Uterus (tissue), 4 donors: ENCODE results near the gene DNM3. TPM values are rescaled to one million over a fixed set of nuclear protein-coding genes. Genes with fewer than 3 reads are reported as not detected.
"Not testable (repeated sequence)": the region's sequence is repeated elsewhere in the genome, so short reads cannot be mapped to it uniquely, and the experiment has no call there.

Experiments used
- DNase-seq, 2 donors: peaks; one replicate each; pipeline ENCODE4 v3.0.0-alpha.2; 2019 to 2020
- H3K27ac ChIP-seq, 2 donors: fragments of 200-600 bp; sonication (generic); 1 replicate in 1 of 2; 2 replicates in 1 of 2; pipeline ENCODE4 v1.5.1; 2016 to 2018
- H3K27me3 ChIP-seq, 2 donors: fragments of 200-600 bp; sonication (generic); one replicate each; pipeline ENCODE4 v1.5.1; 2018 to 2019; ENCODE audit warnings: control low read depth in 1 of 2
- H3K36me3 ChIP-seq, 2 donors: fragments of 200-600 bp; sonication (generic); one replicate each; pipeline ENCODE4 v1.5.1; 2019; ENCODE audit warnings: control low read depth in 1 of 2
- H3K4me1 ChIP-seq, 2 donors: fragments of 200-600 bp; sonication (generic); one replicate each; pipeline ENCODE4 v1.5.1; 2018 to 2019; ENCODE audit warnings: control low read depth in 1 of 2
- H3K4me3 ChIP-seq, 2 donors: fragments of 200-600 bp; sonication (generic); 1 replicate in 1 of 2; 2 replicates in 1 of 2; pipeline ENCODE4 v1.5.1; 2018 to 2019; ENCODE audit warnings: mild to moderate bottlenecking in 1 of 2
- H3K9me3 ChIP-seq, 2 donors: fragments of 200-600 bp; sonication (generic); one replicate each; pipeline ENCODE4 v1.5.1; 2019; ENCODE audit warnings: control low read depth in 1 of 2
- CTCF ChIP-seq, 4 experiments: fragments of 200-600 bp in 2 of 4; fragments of 450-650 bp in 2 of 4; sonication (generic) in 2 of 4; IDR thresholded peaks; one replicate each; pipeline ENCODE4 v1.5.1; 2016 to 2019; ENCODE audit warnings: antibody characterized with exemption in 4 of 4, mild to moderate bottlenecking in 2 of 4, moderate library complexity in 1 of 4
- POLR2A ChIP-seq, 2 donors: fragments of 450-650 bp; IDR thresholded peaks; one replicate each; pipeline ENCODE4 v1.6.1; 2016; ENCODE audit warnings: antibody characterized with exemption in 2 of 2, mild to moderate bottlenecking in 1 of 2, moderate library complexity in 1 of 2
- intact Hi-C: fragments of 100-400 bp; cut with DNase I; formaldehyde crosslinking; loops from one replicate; pipeline ENCODE4 v1.15.1; 2023; ENCODE audit warnings: low total_unique reads
- total RNA-seq, 4 donors: library from RNA; depleted of rRNA in 3 of 4; stranded (reverse); fragments of >200 nt in 3 of 4; gene quantifications; one replicate each; pipeline versions ENCODE4 v1.1.0 to v1.2.4, GENCODE V29; 2014 to 2023
- donor health status: DM: yes; HTN: yes; CAD: no.

Gene DNM3
- total RNA-seq, 4 donors from 2014 or later: 4.7 to 49.2 (median 14.6) TPM

GRCh38 chr1:172068334-172068733 is 227.0 kb downstream of the DNM3 start:
- no peak overlapping the region for H3K4me3 ChIP-seq
- no peaks in the 10 kb centered on the region for H3K9me3 ChIP-seq
- peak overlapping the region; percentile 25 to 77 for H3K27ac ChIP-seq
- intact Hi-C loops: no loop called here
- peaks cover 0 to 2% of the 10 kb centered on the region in 2 donors for H3K4me1 ChIP-seq
- TF ChIP-seq CTCF (IDR thresholded peaks at IDR 0.05): no peak
- no peak for TF ChIP-seq POLR2A (IDR thresholded peaks at IDR 0.05)
- no peaks in the 10 kb centered on the region for H3K36me3 ChIP-seq
- no peaks in the 10 kb centered on the region for H3K27me3 ChIP-seq
- DNase-seq: no peak

- Histone ChIP-seq H3K27me3 (no peaks in the 10 kb centered on the region), H3K4me1 (peaks cover 0 to 2% of the 10 kb centered on the region in 2 donors), H3K4me3 (no peak overlapping the region), H3K27ac (peak overlapping the region; percentile 70 to 77), H3K36me3 (no peaks in the 10 kb centered on the region), H3K9me3 (no peaks in the 10 kb centered on the region)
- no peak for TF ChIP-seq CTCF (IDR thresholded peaks at IDR 0.05)
- no peak for TF ChIP-seq POLR2A (IDR thresholded peaks at IDR 0.05)
- intact Hi-C loops: no loop called here
- DNase-seq: no peak
These were observed 227.8 kb downstream of the DNM3 start for GRCh38 chr1:172069051-172069450.

- no peaks in the 10 kb centered on the region for H3K9me3 ChIP-seq
- H3K27ac ChIP-seq: peak overlapping the region; percentile 70 to 77
- H3K36me3 ChIP-seq: no peaks in the 10 kb centered on the region
- H3K4me1 ChIP-seq: peaks cover 0 to 2% of the 10 kb centered on the region in 2 donors
- intact Hi-C loops: no loop called here
- peak; percentile 32 to 65 for DNase-seq
- H3K4me3 ChIP-seq: no peak overlapping the region
- TF ChIP-seq CTCF (IDR thresholded peaks at IDR 0.05) (no peak), POLR2A (IDR thresholded peaks at IDR 0.05) (no peak)
- H3K27me3 ChIP-seq: no peaks in the 10 kb centered on the region
These were observed 228.2 kb downstream of the DNM3 start for GRCh38 chr1:172069534-172069933.

GRCh38 chr1:172070055-172070454 is 228.8 kb downstream of the DNM3 start:
- H3K27ac ChIP-seq: peak overlapping the region; percentile 70 to 77
- no peaks in the 10 kb centered on the region for H3K27me3 ChIP-seq
- TF ChIP-seq CTCF (IDR thresholded peaks at IDR 0.05) (no peak), POLR2A (IDR thresholded peaks at IDR 0.05) (no peak)
- peaks cover 0 to 2% of the 10 kb centered on the region in 2 donors for H3K4me1 ChIP-seq
- no peak overlapping the region for H3K4me3 ChIP-seq
- intact Hi-C loops: no loop called here
- H3K9me3 ChIP-seq: no peaks in the 10 kb centered on the region
- DNase-seq: peak in 1 of 2 donors; percentile 32
- no peaks in the 10 kb centered on the region for H3K36me3 ChIP-seq

GRCh38 chr1:172071746-172072145 is 230.4 kb downstream of the DNM3 start:
- DNase-seq: no peak
- intact Hi-C loops: no loop called here
- TF ChIP-seq CTCF (IDR thresholded peaks at IDR 0.05) (no peak), POLR2A (IDR thresholded peaks at IDR 0.05) (no peak)
- Histone ChIP-seq H3K27ac (peak overlapping the region; percentile 70 to 77), H3K4me3 (no peak overlapping the region), H3K36me3 (no peaks in the 10 kb centered on the region), H3K4me1 (peaks cover 0 to 2% of the 10 kb centered on the region in 2 donors), H3K9me3 (no peaks in the 10 kb centered on the region), H3K27me3 (no peaks in the 10 kb centered on the region)

- H3K9me3 ChIP-seq, H3K36me3 ChIP-seq, H3K4me3 ChIP-seq, H3K4me1 ChIP-seq, DNase-seq, H3K27ac ChIP-seq, H3K27me3 ChIP-seq, intact Hi-C loops: not testable (repeated sequence)
These were observed 238.6 kb downstream of the DNM3 start for GRCh38 chr1:172079859-172080258.
